Loucy (cell line): ENCODE data around the gene SCART1.
A peak's percentile ranks its signal among the peaks of the same experiment; 100 is the strongest.
"Not testable (repeated sequence)": the region's sequence is repeated elsewhere in the genome, so short reads cannot be mapped to it uniquely, and the experiment has no call there.

ENCODE experiments used
- H2AFZ ChIP-seq: fragments of 200-600 bp; sonication (generic); 2 replicates; pipeline ENCODE4 v1.6.0; 2016; ENCODE audit warnings: antibody characterized with exemption, mild to moderate bottlenecking, low read length, moderate library complexity
- H3F3A ChIP-seq: fragments of 200-600 bp; 2 replicates; pipeline ENCODE4 v1.6.0; 2016; ENCODE audit warnings: antibody characterized with exemption, low read depth, mild to moderate bottlenecking
- H3K27me3 ChIP-seq: fragments of 200-600 bp; sonication (generic); 2 replicates; pipeline ENCODE4 v1.6.1; 2014; ENCODE audit warnings: low read length, mild to moderate bottlenecking; ENCODE audit not compliant: insufficient read depth, poor library complexity, severe bottlenecking
- H3K36me3 ChIP-seq: fragments of 200-600 bp; sonication (generic); 2 replicates; pipeline ENCODE4 v1.6.1; 2016; ENCODE audit warnings: low read length; ENCODE audit not compliant: insufficient read depth
- H3K4me1 ChIP-seq: fragments of 200-600 bp; sonication (generic); 2 replicates; pipeline ENCODE4 v1.5.1; 2014; ENCODE audit warnings: low read length, mild to moderate bottlenecking; ENCODE audit not compliant: insufficient read depth, poor library complexity, severe bottlenecking
- H3K4me2 ChIP-seq: fragments of 200-600 bp; sonication (generic); 2 replicates; pipeline ENCODE4 v1.6.0; 2014; ENCODE audit warnings: antibody characterized with exemption, low read length, low read depth, mild to moderate bottlenecking; ENCODE audit not compliant: poor library complexity, severe bottlenecking
- H3K4me3 ChIP-seq: fragments of 200-600 bp; sonication (generic); 2 replicates; pipeline ENCODE4 v1.5.1; 2014; ENCODE audit warnings: low read length, mild to moderate bottlenecking, mixed read lengths; ENCODE audit not compliant: poor library complexity, severe bottlenecking
- H3K79me2 ChIP-seq: fragments of 200-600 bp; sonication (generic); 2 replicates; pipeline ENCODE4 v1.6.1; 2014; ENCODE audit warnings: low read length; ENCODE audit not compliant: insufficient read depth
- H3K9ac ChIP-seq: fragments of 200-600 bp; sonication (generic); 2 replicates; pipeline ENCODE4 v1.6.0; 2014; ENCODE audit warnings: mild to moderate bottlenecking, low read depth, low read length, moderate library complexity; ENCODE audit not compliant: poor library complexity, severe bottlenecking
- H3K9me2 ChIP-seq: fragments of 200-600 bp; sonication (generic); replicated peaks from 2 replicates; pipeline ENCODE4 v1.6.1; 2016; ENCODE audit warnings: low read depth, low read length, mixed read lengths
- H3K9me3 ChIP-seq: fragments of 200-600 bp; sonication (generic); 2 replicates; pipeline ENCODE4 v1.6.1; 2014; ENCODE audit warnings: mild to moderate bottlenecking, antibody characterized with exemption, low read length, low read depth; ENCODE audit not compliant: insufficient read depth
- H4K20me1 ChIP-seq: fragments of 200-600 bp; sonication (generic); 2 replicates; pipeline ENCODE4 v1.6.0; 2014; ENCODE audit warnings: antibody characterized with exemption, low read length, mild to moderate bottlenecking; ENCODE audit not compliant: insufficient read depth, poor library complexity, severe bottlenecking
- EZH2phosphoT487 ChIP-seq: fragments of 200-600 bp; IDR thresholded peaks from 2 replicates; pipeline ENCODE4 v1.6.1; 2018; ENCODE audit warnings: antibody characterized with exemption, mild to moderate bottlenecking, moderate library complexity, borderline replicate concordance
- TF ChIP-seq, protein P1 (sequence below): fragments of 200-600 bp; sonication (generic); conservative IDR thresholded peaks from 2 replicates; pipeline ENCODE4 v1.5.1; 2014; ENCODE audit warnings: mild to moderate bottlenecking, antibody characterized with exemption, low read length

SCART1 gene

DNA sequence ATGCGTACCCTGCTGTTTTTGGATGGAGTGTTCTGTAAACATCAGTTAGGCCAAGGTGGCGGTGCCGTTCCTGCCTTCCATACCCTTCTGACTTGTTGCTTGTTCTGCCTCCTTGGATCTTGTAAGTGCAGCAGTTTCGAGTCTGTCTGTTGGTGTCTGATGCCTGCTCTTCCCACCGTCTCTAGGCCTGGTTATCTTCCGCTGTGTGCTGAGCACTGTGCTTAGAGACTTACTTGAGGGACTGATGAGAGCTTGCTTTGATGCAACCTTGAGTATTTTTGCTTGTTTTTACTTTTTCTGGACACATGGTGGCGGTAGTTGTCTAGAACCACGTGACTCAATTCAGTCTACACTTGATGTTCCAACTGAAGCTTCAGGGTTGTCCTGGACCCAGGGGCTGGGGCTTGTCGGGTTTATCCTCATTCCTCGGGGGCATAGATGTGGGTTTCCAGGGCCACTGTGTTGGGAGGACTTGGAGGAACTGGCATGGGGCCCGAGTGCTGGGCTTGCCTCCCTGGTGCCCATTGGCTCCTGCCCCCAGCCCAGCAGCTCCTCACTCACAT is 15.0 kb upstream of the SCART1 start:
- Histone ChIP-seq H3K79me2 (no peaks in the 10 kb centered on the region), H3K9ac (peak overlapping the region; percentile 46), H3K4me3 (peak overlapping the region; percentile 13), H3F3A (no peaks in the 10 kb centered on the region), H3K36me3 (no peaks in the 10 kb centered on the region), H4K20me1 (no peaks in the 10 kb centered on the region), H3K4me1 (peaks cover 49% of the 10 kb centered on the region), H3K9me2 (no peaks in the 10 kb centered on the region), H3K4me2 (peak overlapping the region; percentile 37), H3K9me3 (no peaks in the 10 kb centered on the region), H3K27me3 (no peaks in the 10 kb centered on the region), H2AFZ (no peak overlapping the region)
- no peak for TF ChIP-seq EZH2phosphoT487
- TF ChIP-seq, protein P1, sequence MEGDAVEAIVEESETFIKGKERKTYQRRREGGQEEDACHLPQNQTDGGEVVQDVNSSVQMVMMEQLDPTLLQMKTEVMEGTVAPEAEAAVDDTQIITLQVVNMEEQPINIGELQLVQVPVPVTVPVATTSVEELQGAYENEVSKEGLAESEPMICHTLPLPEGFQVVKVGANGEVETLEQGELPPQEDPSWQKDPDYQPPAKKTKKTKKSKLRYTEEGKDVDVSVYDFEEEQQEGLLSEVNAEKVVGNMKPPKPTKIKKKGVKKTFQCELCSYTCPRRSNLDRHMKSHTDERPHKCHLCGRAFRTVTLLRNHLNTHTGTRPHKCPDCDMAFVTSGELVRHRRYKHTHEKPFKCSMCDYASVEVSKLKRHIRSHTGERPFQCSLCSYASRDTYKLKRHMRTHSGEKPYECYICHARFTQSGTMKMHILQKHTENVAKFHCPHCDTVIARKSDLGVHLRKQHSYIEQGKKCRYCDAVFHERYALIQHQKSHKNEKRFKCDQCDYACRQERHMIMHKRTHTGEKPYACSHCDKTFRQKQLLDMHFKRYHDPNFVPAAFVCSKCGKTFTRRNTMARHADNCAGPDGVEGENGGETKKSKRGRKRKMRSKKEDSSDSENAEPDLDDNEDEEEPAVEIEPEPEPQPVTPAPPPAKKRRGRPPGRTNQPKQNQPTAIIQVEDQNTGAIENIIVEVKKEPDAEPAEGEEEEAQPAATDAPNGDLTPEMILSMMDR, result peak; percentile 72

DNA sequence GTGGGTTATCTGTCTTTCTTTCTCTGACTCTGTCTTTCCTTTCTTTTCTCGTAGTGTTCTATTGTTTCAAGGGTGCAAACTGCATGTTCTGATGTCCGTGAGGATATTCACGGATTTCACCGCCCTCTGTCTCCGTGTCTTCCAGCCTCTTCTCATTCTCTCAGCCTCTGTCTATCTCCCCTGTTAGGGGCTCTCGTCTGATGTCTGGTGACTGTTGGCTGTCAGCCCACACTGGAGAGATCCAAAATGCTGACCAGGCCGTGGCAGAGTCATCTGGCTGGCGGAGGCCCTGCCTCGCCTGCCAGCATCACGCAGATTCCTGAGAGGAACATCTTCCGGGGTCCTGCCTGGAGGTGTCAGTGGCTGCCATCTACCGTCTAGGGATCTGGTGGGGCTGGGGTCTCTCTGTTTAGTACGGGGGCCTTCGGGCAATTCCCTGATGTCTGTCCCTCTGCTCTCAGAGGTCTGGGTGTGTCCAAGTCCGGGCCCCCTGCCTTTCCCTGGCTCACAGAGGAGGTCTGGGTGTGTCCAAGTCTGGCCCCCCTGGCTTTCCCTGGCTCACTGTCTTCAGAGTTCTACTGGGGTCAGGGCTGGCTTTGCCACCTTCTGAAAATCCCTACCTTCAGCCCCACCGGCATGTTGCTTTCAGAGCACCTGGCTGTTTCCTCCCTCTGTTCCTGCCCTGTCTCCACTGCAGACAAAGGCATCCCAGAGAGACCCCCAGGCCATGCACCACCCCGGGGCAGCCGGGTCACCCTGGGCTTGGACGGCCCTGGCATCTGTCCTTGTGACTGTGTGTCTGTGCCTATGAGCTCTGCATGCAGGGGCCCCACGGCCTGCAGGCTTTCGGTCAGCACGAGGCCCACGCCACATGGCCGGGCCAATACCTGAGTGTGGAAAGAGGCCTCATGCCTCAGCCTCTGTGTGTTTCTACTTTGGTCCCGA is 14.0 kb upstream of the SCART1 start:
- H3K9me2 ChIP-seq, result no peaks in the 10 kb centered on the region
- H3K4me1 ChIP-seq, result peaks cover 49% of the 10 kb centered on the region
- H3K27me3 ChIP-seq, result no peaks in the 10 kb centered on the region
- TF ChIP-seq EZH2phosphoT487, result no peak
- TF ChIP-seq, protein P1, result no peak
- H2AFZ ChIP-seq, result no peak overlapping the region
- H3K9ac ChIP-seq, result peak overlapping the region; percentile 46
- no peaks in the 10 kb centered on the region for H3K36me3 ChIP-seq
- no peaks in the 10 kb centered on the region for H3K9me3 ChIP-seq
- no peak overlapping the region for H3K4me3 ChIP-seq
- peak overlapping the region; percentile 37 for H3K4me2 ChIP-seq
- no peaks in the 10 kb centered on the region for H4K20me1 ChIP-seq
- H3K79me2 ChIP-seq, result no peaks in the 10 kb centered on the region
- no peaks in the 10 kb centered on the region for H3F3A ChIP-seq

DNA sequence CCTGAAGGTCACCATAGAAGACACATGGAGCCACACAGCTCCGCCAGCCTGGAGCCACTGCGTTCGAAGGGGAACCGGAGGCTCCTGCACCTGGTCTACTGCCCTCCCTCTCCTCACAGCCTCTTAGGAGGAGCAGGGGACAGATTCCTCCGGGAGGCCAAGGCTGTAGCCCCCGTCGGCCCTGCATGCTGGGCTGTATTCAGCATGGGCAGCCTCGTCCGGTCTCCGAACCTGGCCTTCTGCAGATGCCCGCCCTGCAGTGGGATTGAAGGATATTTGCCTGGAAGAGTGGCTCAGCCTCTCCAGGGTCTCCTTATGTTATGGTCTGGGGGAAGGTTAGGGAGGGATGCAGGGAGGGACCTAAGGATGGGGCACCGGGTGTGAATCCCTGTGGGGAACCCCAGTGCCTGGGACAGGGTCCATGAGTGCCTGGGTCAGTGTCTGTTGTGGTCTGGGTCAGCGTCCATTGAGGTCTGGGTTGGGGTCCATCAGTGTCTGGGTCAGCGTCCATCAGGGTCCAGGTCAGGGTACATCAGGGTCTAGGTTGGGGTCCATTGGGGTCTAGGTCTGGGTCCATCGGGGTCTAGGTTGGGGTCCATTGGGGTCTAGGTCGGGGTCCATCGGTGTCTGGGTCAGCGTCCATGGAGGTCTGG is 13.0 kb upstream of the SCART1 start:
- Histone ChIP-seq H3K79me2 (no peaks in the 10 kb centered on the region), H3K36me3 (no peaks in the 10 kb centered on the region), H2AFZ (no peak overlapping the region), H3K9ac (peak overlapping the region; percentile 46), H4K20me1 (no peaks in the 10 kb centered on the region), H3K27me3 (no peaks in the 10 kb centered on the region), H3K9me2 (no peaks in the 10 kb centered on the region), H3K4me2 (no peak overlapping the region), H3F3A (no peaks in the 10 kb centered on the region), H3K9me3 (no peaks in the 10 kb centered on the region), H3K4me1 (peaks cover 49% of the 10 kb centered on the region), H3K4me3 (no peak overlapping the region)
- TF ChIP-seq, protein P1, result no peak
- TF ChIP-seq EZH2phosphoT487, result no peak

DNA sequence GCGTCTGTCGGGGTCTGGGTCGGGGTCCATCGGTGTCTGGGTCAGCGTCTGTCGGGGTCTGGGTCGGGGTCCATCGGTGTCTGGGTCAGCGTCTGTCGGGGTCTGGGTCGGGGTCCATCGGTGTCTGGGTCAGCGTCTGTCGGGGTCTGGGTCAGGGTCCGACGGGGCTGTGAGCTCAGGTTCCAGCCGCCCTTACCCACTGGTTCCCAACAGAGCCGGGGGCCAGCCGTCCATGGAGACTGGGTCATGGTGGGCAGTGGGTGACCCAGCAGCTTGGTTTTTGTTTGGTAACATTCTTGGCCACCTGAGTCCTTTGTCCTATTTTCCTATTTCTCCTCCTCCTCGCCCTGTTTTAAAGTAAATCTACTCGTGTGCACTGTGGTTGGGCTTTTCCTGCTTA is 12.4 kb upstream of the SCART1 start:
- H4K20me1 ChIP-seq, H2AFZ ChIP-seq, H3K9me3 ChIP-seq, H3K36me3 ChIP-seq, H3K79me2 ChIP-seq, H3K9me2 ChIP-seq, H3K27me3 ChIP-seq, H3F3A ChIP-seq: not testable (repeated sequence)
- peak overlapping the region; percentile 69 for H3K4me3 ChIP-seq
- peak overlapping the region; percentile 82 for H3K4me2 ChIP-seq
- H3K9ac ChIP-seq, result peak overlapping the region; percentile 74
- H3K4me1 ChIP-seq, result peaks cover 49% of the 10 kb centered on the region
